Osteoblast (primary cell): ENCODE results near the gene ZNF784. TPM values are rescaled to one million over a fixed set of nuclear protein-coding genes. Genes with fewer than 3 reads are reported as not detected.

Experiments used
- DNase-seq: peaks from one replicate; pipeline ENCODE4 v3.0.0; 2011; ENCODE audit warnings: low spot score, mixed read lengths; ENCODE audit not compliant: insufficient read length; ENCODE audit errors: missing footprints
- H2AFZ ChIP-seq: 2 replicates; pipeline ENCODE4 v1.6.0; 2011; ENCODE audit warnings: mild to moderate bottlenecking, low read length
- H3K27ac ChIP-seq: 2 replicates; pipeline ENCODE4 v1.5.1; 2011; ENCODE audit warnings: mild to moderate bottlenecking, low read depth, low read length, moderate library complexity
- H3K27me3 ChIP-seq: 2 replicates; pipeline ENCODE4 v1.6.0; 2012; ENCODE audit warnings: mild to moderate bottlenecking, control low read depth, inconsistent platforms, low read length, moderate library complexity; ENCODE audit not compliant: insufficient read depth
- H3K36me3 ChIP-seq: 2 replicates; pipeline ENCODE4 v1.5.1; 2011; ENCODE audit warnings: mild to moderate bottlenecking, low read length, control low read depth, moderate library complexity; ENCODE audit not compliant: insufficient read depth
- H3K4me1 ChIP-seq: 2 replicates; pipeline ENCODE4 v1.5.1; 2011; ENCODE audit warnings: mild to moderate bottlenecking, low read length, control low read depth, moderate library complexity; ENCODE audit not compliant: insufficient read depth
- H3K4me2 ChIP-seq: 2 replicates; pipeline ENCODE4 v1.6.0; 2011; ENCODE audit warnings: mild to moderate bottlenecking, low read length; ENCODE audit not compliant: insufficient read depth
- H3K4me3 ChIP-seq: fragments of 200-600 bp; sonication (generic); 3 replicates; pipeline ENCODE4 v1.5.1; 2012; ENCODE audit warnings: mild to moderate bottlenecking, low read length, inconsistent platforms; ENCODE audit not compliant: insufficient read depth
- H3K79me2 ChIP-seq: 2 replicates; pipeline ENCODE4 v1.6.0; 2012; ENCODE audit warnings: mild to moderate bottlenecking, low read length, control low read depth, inconsistent platforms; ENCODE audit not compliant: insufficient read depth
- H3K9me3 ChIP-seq: 2 replicates; pipeline ENCODE4 v1.5.1; 2011; ENCODE audit warnings: low read depth, low read length, control low read depth
- H4K20me1 ChIP-seq: 2 replicates; pipeline ENCODE4 v1.6.0; 2012; ENCODE audit warnings: mild to moderate bottlenecking, low read length, control low read depth; ENCODE audit not compliant: insufficient read depth
- CTCF ChIP-seq: IDR thresholded peaks from 2 replicates; pipeline ENCODE4 v1.5.1; 2011; ENCODE audit warnings: mild to moderate bottlenecking, low read depth, low read length, moderate library complexity; ENCODE audit errors: extremely low read depth
- total RNA-seq: library from RNA; depleted of rRNA; stranded (reverse); fragments of >200 nt; gene quantifications from 2 replicates; pipeline ENCODE4 v1.2.3, GENCODE V29; 2012

The ZNF784 gene
- total RNA-seq, 1 donor = 8.7 TPM

DNA sequence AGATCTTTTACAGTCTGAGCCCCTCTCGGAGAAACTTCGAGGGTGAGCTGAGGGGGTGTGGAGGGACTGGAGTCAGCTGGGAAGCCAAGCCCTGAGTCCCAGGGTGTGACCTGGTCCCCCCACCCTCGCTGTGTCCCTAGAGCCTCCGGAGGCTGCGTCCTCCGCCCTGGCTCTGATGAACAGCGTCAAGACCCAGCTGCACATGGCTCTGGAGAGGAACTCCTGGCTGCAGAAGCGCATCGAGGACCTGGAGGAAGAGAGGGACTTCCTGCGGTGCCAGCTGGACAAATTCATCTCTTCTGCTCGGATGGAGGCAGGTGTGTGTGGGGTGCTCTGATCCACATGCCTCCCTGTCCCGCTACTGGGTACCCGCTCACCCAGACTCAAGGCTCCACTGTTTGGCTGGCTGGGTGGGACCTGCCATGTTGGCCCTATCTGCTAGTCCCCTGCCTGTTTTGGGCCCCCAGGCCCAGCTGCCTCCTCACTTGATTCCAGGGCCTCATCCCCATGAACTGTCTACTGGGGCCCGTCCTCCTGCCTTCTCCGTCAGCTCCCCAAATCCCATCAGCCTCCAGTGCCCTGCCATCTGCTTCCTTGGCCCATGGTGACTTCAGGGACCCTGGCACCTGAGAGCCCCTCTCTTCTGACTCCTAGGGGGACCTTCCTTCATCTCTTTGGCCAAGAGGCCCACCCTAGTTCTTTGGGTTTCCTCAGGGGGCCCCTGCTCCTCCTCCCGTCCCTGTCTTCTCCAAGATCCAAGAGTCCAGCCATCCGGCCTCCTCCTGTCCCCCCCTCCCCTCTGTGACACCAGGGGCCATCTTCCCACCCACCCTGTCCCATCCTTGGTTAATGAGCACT, 25.1 kb upstream of the ZNF784 start:
- Histone ChIP-seq H4K20me1 (no peaks in the 10 kb centered on the region), H3K36me3 (peaks cover 12% of the 10 kb centered on the region), H3K9me3 (no peaks in the 10 kb centered on the region), H3K4me1 (peaks cover 15% of the 10 kb centered on the region), H3K4me3 (no peak overlapping the region), H3K79me2 (peaks cover 20% of the 10 kb centered on the region), H3K27ac (no peak overlapping the region), H3K27me3 (no peaks in the 10 kb centered on the region), H2AFZ (no peak overlapping the region), H3K4me2 (peak overlapping the region; percentile 91)
- TF ChIP-seq CTCF = no peak
- peak; percentile 81 for DNase-seq

GRCh38 chr19:55648585-55649267, 24.4 kb upstream of the ZNF784 start:
- no peak overlapping the region for H3K27ac ChIP-seq
- peaks cover 21% of the 10 kb centered on the region for H3K4me1 ChIP-seq
- H3K79me2 ChIP-seq = peaks cover 27% of the 10 kb centered on the region
- peak overlapping the region; percentile 56 for H2AFZ ChIP-seq
- H3K27me3 ChIP-seq = no peaks in the 10 kb centered on the region
- no peaks in the 10 kb centered on the region for H3K9me3 ChIP-seq
- no peaks in the 10 kb centered on the region for H4K20me1 ChIP-seq
- peaks cover 15% of the 10 kb centered on the region for H3K36me3 ChIP-seq
- peak overlapping the region; percentile 91 for H3K4me2 ChIP-seq
- DNase-seq = peak; percentile 85
- no peak for TF ChIP-seq CTCF
- peak overlapping the region; percentile 87 for H3K4me3 ChIP-seq

- Histone ChIP-seq H3K9me3 (no peaks in the 10 kb centered on the region), H4K20me1 (no peaks in the 10 kb centered on the region), H2AFZ (peak within 1 kb of the TSS; percentile 81), H3K27ac (peak within 1 kb of the TSS; percentile 48), H3K4me3 (peak within 1 kb of the TSS; percentile 87), H3K4me1 (peaks cover 25% of the 10 kb centered on the region), H3K79me2 (peaks cover 31% of the 10 kb centered on the region), H3K27me3 (no peaks in the 10 kb centered on the region), H3K4me2 (peak within 1 kb of the TSS; percentile 91), H3K36me3 (peaks cover 15% of the 10 kb centered on the region)
- DNase-seq = peak; percentile 98
- TF ChIP-seq CTCF = no peak
Measured at GRCh38 chr19:55647732-55648584, 23.6 kb upstream of the ZNF784 start, which contains the start of gene CCDC106. Gene CCDC106 (plus strand): TSS chr19:55648212. CDS start chr19:55649047, 835 bp downstream.
